ENCODE measurements around the gene ITGB1BP1. TPM values are rescaled to one million over a fixed set of nuclear protein-coding genes. Genes with fewer than 3 reads are reported as not detected.

Gene ITGB1BP1
- total and polyA plus RNA-seq, 5 experiments from 2014 or later: 60.2 to 136 (median 122) TPM

GRCh38 chr2:9378433-9379390, 44.6 kb downstream of the ITGB1BP1 start:
- ATAC-seq: no peak
- H3K4me1 Mint-ChIP-seq: no peaks in the 10 kb centered on the region
- no peak for DNase-seq
- H3K9me3 Mint-ChIP-seq: no peaks in the 10 kb centered on the region
- H3K36me3 Mint-ChIP-seq: no peaks in the 10 kb centered on the region
- POLR2A ChIA-PET: no interaction called here
- H3K4me3 Mint-ChIP-seq: no peak overlapping the region
- H3K27ac Mint-ChIP-seq: peak overlapping the region in 1 of 10 donors; percentile 59
- H3K27me3 Mint-ChIP-seq: peaks cover 0 to 4% (median 0%) of the 10 kb centered on the region in 5 donors

DNA sequence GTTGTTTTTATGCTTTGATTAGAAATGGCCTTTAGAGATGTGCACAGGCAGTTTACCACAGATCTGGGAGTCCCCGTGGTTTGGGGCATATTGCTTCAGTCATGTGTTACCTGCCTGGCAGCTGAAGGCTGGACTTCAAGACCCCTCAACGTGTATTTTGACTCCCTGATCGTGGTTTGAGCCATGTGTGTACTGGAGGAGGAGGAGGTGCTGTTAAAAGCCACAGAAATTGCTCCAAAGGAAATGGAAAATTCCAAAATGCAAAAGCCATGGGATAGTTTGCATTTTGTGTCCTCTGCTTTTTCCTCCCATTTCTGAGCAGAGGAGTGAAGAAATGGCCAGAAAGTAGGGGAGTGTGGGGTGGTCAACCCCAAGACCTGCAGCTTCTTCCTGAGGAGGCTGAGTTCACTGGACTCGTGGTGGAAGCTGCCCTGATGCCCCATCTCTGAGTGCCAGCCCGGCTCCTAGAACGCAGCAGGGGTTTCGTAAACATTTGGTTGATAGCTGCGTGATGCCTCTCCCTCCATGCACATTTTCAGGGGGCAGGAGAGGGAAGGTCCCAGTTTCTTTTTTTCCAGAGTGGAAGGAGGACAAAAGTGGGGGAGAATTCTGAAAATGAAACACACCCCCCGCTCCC, 45.7 kb downstream of the ITGB1BP1 start:
- H3K9me3 Mint-ChIP-seq: no peaks in the 10 kb centered on the region
- POLR2A ChIA-PET: no interaction called here
- no peaks in the 10 kb centered on the region for H3K4me1 Mint-ChIP-seq
- H3K27ac Mint-ChIP-seq: no peak overlapping the region
- ATAC-seq (no peak), DNase-seq (no peak)
- H3K36me3 Mint-ChIP-seq: no peaks in the 10 kb centered on the region
- no peak overlapping the region for H3K4me3 Mint-ChIP-seq
- H3K27me3 Mint-ChIP-seq: peaks cover 0 to 4% (median 0%) of the 10 kb centered on the region in 5 donors

- no peak for ATAC-seq
- Mint-ChIP-seq H3K36me3 (no peaks in the 10 kb centered on the region), H3K9me3 (no peaks in the 10 kb centered on the region), H3K27ac (no peak overlapping the region), H3K4me1 (no peaks in the 10 kb centered on the region), H3K4me3 (no peak overlapping the region), H3K27me3 (peaks cover 0 to 4% (median 3%) of the 10 kb centered on the region in 5 donors)
- POLR2A ChIA-PET: no interaction called here
- no peak for DNase-seq
Measured at GRCh38 chr2:9375857-9376428, 47.4 kb downstream of the ITGB1BP1 start.

DNA sequence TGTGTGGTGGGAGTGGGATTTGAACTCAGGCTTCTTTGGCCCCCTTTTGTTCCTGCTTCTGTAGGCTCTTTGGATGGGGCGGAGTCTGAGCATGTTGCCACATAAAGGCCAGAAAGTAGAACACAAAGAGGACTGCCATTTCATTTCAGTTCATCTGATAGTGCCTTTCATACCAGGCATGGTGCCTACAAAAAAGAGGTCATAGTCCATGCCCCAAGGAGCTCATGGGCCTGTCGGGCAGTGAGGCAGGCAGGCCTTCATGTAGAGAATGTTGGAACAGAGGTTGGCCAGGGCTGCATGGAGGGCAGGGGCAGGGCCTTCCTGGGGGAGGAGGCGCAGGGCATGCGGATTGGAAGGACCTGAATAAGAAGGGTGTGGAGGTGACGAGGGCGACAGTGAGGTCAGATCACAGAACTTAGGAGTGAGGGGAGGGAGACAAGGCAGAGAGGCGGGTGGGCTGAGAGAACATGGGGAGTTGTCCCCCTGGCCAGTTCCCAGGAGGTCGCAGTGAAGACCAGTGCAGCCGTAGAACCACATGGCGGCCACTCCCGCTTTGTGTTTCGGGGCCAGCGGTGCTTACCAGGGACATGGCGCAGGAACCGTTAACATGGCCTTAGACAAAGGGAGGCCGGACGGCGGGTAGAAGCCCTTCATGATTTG, 49.1 kb downstream of the ITGB1BP1 start:
- H3K27me3 Mint-ChIP-seq: peaks cover 3 to 6% (median 6%) of the 10 kb centered on the region in 5 donors
- peak overlapping the region in 1 of 10 donors; percentile 27 for H3K27ac Mint-ChIP-seq
- H3K4me3 Mint-ChIP-seq: no peak overlapping the region
- H3K36me3 Mint-ChIP-seq: no peaks in the 10 kb centered on the region
- POLR2A ChIA-PET: no interaction called here
- DNase-seq (no peak), ATAC-seq (no peak)
- no peaks in the 10 kb centered on the region for H3K4me1 Mint-ChIP-seq
- H3K9me3 Mint-ChIP-seq: no peaks in the 10 kb centered on the region

GRCh38 chr2:9373476-9373875, 49.9 kb downstream of the ITGB1BP1 start:
- Mint-ChIP-seq H3K27me3 (peaks cover 6 to 11% (median 8%) of the 10 kb centered on the region in 5 donors), H3K4me1 (no peaks in the 10 kb centered on the region), H3K4me3 (no peak overlapping the region), H3K27ac (no peak overlapping the region), H3K36me3 (no peaks in the 10 kb centered on the region), H3K9me3 (no peaks in the 10 kb centered on the region)
- DNase-seq (no peak), ATAC-seq (no peak)
- POLR2A ChIA-PET: no interaction called here

GRCh38 chr2:9373047-9373446, 50.3 kb downstream of the ITGB1BP1 start:
- no peak overlapping the region for H3K27ac Mint-ChIP-seq
- no peaks in the 10 kb centered on the region for H3K36me3 Mint-ChIP-seq
- no peaks in the 10 kb centered on the region for H3K9me3 Mint-ChIP-seq
- peaks cover 6 to 11% (median 9%) of the 10 kb centered on the region in 5 donors for H3K27me3 Mint-ChIP-seq
- no peaks in the 10 kb centered on the region for H3K4me1 Mint-ChIP-seq
- POLR2A ChIA-PET: no interaction called here
- DNase-seq (no peak), ATAC-seq (no peak)
- H3K4me3 Mint-ChIP-seq: no peak overlapping the region

DNA sequence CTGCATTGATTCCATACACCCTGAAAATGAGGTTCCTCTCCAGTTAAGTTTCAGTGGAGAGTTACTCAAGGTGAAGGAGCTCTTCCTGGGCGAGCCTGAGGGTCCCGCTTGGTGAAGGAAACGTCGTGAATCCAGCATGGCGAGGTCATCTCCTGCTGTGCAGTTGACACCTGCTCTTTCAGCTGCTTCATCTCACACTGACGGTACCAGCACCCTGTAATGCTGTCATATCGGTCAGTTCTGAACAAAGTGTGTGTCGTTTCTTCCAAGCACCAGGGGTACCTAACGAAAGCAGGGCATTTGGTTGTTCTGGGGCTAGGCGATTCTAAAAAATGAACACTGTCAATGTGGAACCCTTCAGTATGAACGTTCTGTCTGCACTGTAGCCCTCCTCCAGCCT, 52.6 kb downstream of the ITGB1BP1 start:
- H3K27me3 Mint-ChIP-seq: peaks cover 6 to 11% (median 9%) of the 10 kb centered on the region in 5 donors
- no peak overlapping the region for H3K4me3 Mint-ChIP-seq
- H3K27ac Mint-ChIP-seq: no peak overlapping the region

DNA sequence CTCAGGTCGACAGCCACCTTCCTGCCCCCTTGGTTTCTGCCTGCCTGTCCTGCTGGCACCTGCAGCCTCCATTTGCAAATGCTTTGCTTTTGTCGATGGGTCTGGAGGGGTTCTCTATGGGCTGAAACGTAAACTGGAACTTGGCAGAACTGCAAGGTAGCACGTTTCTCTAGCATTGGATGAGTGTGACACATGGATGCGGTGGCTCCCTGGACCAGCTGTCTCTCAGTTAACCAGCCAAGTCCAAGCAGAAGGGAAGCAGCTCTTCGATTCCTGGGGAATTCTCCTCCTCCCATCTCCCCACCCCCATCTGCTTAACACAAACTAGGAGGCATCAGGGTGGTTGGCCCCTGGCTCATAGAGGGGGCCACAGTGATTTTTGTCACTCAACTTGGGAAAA, 57.3 kb downstream of the ITGB1BP1 start:
- Mint-ChIP-seq H3K9me3 (no peaks in the 10 kb centered on the region), H3K4me3 (no peak overlapping the region), H3K36me3 (no peaks in the 10 kb centered on the region), H3K4me1 (no peaks in the 10 kb centered on the region), H3K27me3 (peaks cover 4 to 19% (median 7%) of the 10 kb centered on the region in 5 donors), H3K27ac (peak overlapping the region in 1 of 10 donors; percentile 62)
- DNase-seq: no peak
- POLR2A ChIA-PET: no interaction called here
- no peak for ATAC-seq

More for the DNA sequence above, 52.6 kb downstream of the ITGB1BP1 start:
- DNase-seq (no peak), ATAC-seq (no peak)
- POLR2A ChIA-PET: no interaction called here
- Mint-ChIP-seq H3K4me1 (no peaks in the 10 kb centered on the region), H3K36me3 (no peaks in the 10 kb centered on the region), H3K9me3 (no peaks in the 10 kb centered on the region)

DNA sequence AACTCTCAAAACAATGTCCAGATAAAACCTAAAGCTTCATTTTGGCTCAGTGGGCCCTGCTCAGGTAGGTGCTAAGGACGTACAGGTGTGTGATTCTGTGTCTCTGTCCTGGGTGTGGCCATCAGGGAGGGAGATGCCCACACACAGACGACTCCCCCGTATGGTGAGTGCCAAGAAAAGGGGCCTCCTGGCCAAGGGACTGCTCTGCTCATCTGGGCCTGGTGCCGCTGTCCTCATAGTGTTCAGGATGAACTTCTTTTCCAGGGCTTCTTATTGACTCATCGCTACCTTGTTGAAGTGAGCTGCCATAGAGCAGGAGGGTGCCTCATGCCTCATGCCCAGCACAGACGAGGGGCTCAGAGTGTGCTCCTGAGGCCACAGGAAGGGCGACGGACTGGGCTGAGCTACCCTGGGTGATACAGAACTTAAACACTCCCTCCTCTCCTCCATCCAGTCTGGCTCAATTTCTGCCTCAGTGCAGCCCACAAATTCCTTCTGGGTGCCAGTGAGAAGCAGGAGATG, 57.8 kb downstream of the ITGB1BP1 start:
- ATAC-seq: no peak
- no peak for DNase-seq

DNA sequence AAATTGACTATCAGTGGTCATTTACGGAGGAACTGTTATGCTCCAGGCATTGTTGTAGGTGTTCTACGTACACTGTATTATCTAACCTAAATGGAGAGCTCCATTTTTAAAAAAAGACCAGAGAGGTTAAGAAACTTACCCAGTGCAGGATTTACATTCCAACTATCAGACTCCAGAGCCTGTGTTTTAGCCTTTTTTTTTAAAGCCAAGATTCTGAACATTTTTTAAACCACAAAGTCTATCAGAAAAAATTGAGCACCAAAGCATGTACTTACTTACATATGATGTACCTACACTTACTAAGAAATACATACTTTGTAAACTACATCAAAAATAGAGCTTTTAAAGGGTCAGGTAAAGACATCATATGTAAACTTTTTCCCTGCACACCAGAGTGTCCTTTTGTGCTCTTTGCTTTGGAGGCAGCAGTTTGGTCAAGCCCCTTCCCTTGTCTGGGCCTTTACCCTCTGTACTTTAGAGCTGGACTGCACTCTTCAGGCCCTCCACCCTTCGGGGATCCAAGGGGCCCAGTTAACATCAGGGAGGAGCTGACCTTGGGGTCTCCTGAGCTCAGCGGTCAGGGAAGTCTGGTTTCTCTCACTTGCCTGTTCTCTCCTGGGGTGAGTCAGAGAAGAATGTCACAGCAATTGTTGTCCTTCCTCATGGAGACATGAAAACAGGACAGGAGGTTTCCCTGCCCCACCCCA, 58.4 kb downstream of the ITGB1BP1 start:
- no peak overlapping the region for H3K4me3 Mint-ChIP-seq
- POLR2A ChIA-PET: interaction anchor here (1.2 kb wide), 1 partner anchor 11 kb away, joined by 3 read pairs; no protein-coding TSS in a partner anchor

More for the DNA sequence above, 57.8 kb downstream of the ITGB1BP1 start:
- Mint-ChIP-seq H3K27me3 (peaks cover 3 to 19% (median 7%) of the 10 kb centered on the region in 5 donors), H3K4me3 (no peak overlapping the region), H3K4me1 (no peaks in the 10 kb centered on the region), H3K9me3 (no peaks in the 10 kb centered on the region), H3K27ac (peak overlapping the region in 1 of 10 donors; percentile 62), H3K36me3 (no peaks in the 10 kb centered on the region)
- POLR2A ChIA-PET: interaction anchor here (1.2 kb wide), 1 partner anchor 11 kb away, joined by 3 read pairs; no protein-coding TSS in a partner anchor

GRCh38 chr2:9364373-9364772, 59.0 kb downstream of the ITGB1BP1 start:
- Mint-ChIP-seq H3K9me3 (no peaks in the 10 kb centered on the region), H3K27me3 (peaks cover 3 to 18% (median 4%) of the 10 kb centered on the region in 5 donors), H3K27ac (no peak overlapping the region), H3K4me1 (no peaks in the 10 kb centered on the region), H3K4me3 (no peak overlapping the region), H3K36me3 (no peaks in the 10 kb centered on the region)
- POLR2A ChIA-PET: interaction anchor here (1.2 kb wide), 1 partner anchor 10 kb away, joined by 3 read pairs; no protein-coding TSS in a partner anchor
- DNase-seq (no peak), ATAC-seq (no peak)

More for the DNA sequence above, 58.4 kb downstream of the ITGB1BP1 start:
- no peak overlapping the region for H3K27ac Mint-ChIP-seq
- no peaks in the 10 kb centered on the region for H3K9me3 Mint-ChIP-seq
- no peaks in the 10 kb centered on the region for H3K36me3 Mint-ChIP-seq
- ATAC-seq: no peak
- H3K27me3 Mint-ChIP-seq: peaks cover 3 to 19% (median 5%) of the 10 kb centered on the region in 5 donors
- DNase-seq: no peak
- H3K4me1 Mint-ChIP-seq: no peaks in the 10 kb centered on the region

GRCh38 chr2:9360701-9361100, 62.6 kb downstream of the ITGB1BP1 start:
- ATAC-seq: no peak
- H3K27ac Mint-ChIP-seq: no peak overlapping the region
- peaks cover 3 to 20% (median 6%) of the 10 kb centered on the region in 5 donors for H3K27me3 Mint-ChIP-seq
- no peaks in the 10 kb centered on the region for H3K36me3 Mint-ChIP-seq
- H3K4me1 Mint-ChIP-seq: no peaks in the 10 kb centered on the region
- POLR2A ChIA-PET: no interaction called here
- no peak overlapping the region for H3K4me3 Mint-ChIP-seq
- no peaks in the 10 kb centered on the region for H3K9me3 Mint-ChIP-seq
- no peak for DNase-seq

Data from naive thymus-derived CD8-positive, alpha-beta T cell (primary cell).